ENCODE measurements around the gene CFAP69. TPM values are rescaled to one million over a fixed set of nuclear protein-coding genes. Genes with fewer than 3 reads are reported as not detected.

CFAP69 gene
- total RNA-seq, 1 experiment from 2014 or later = 15.0 TPM

- H3F3A ChIP-seq (ENCODE audit: insufficient read depth, low read depth) = no peaks in the 10 kb centered on the region
- no peaks in the 10 kb centered on the region for H3K4me1 ChIP-seq (replicated peaks; ENCODE audit: insufficient read depth)
- CTCF ChIA-PET = no interaction called here
- POLR2A ChIA-PET (ENCODE audit: unreplicated experiment) = no interaction called here
- DNase-seq = no peak
- H3K27ac ChIP-seq = no peak overlapping the region
- no peaks in the 10 kb centered on the region for H3K9me3 ChIP-seq (ENCODE audit: insufficient read depth, low read depth)
- H3K36me3 ChIP-seq (ENCODE audit: low read depth) = peaks cover 9% of the 10 kb centered on the region; the same call in 1 of the 2 replicates
- no peaks in the 10 kb centered on the region for H3K79me2 ChIP-seq (ENCODE audit: low read depth)
- no peak overlapping the region for H3K4me3 ChIP-seq
- H2AFZ ChIP-seq = no peak overlapping the region
- no peaks in the 10 kb centered on the region for H3K27me3 ChIP-seq (ENCODE audit: insufficient read depth, low read depth)
- H3K4me2 ChIP-seq = no peak overlapping the region
- H3K9me2 ChIP-seq (ENCODE audit: insufficient read depth) = no peaks in the 10 kb centered on the region
- TF ChIP-seq EZH2 (IDR thresholded peaks at IDR 0.05; ENCODE audit: low read depth) (no peak), CTCF (conservative IDR thresholded peaks at IDR 0.05) (no peak)
- intact Hi-C loops (cut with micrococcal nuclease; ENCODE audit: unreplicated experiment) = no loop called here
- no TSS peak for BruUV-seq (replicated peaks)
- no peaks in the 10 kb centered on the region for H4K20me1 ChIP-seq (ENCODE audit: insufficient read depth)
These were observed 45.5 kb downstream of the CFAP69 start for GRCh38 chr7:90290244-90291113.

GRCh38 chr7:90298145-90299038 is 53.4 kb downstream of the CFAP69 start:
- Histone ChIP-seq H3K4me3 (no peak overlapping the region), H4K20me1 (ENCODE audit: insufficient read depth) (no peaks in the 10 kb centered on the region; the same call in 1 of the 2 replicates), H3K9me3 (ENCODE audit: insufficient read depth, low read depth) (no peaks in the 10 kb centered on the region), H3K4me2 (no peak overlapping the region), H3K27me3 (ENCODE audit: insufficient read depth, low read depth) (no peaks in the 10 kb centered on the region), H2AFZ (no peak overlapping the region), H3K36me3 (ENCODE audit: low read depth) (no peaks in the 10 kb centered on the region), H3K79me2 (ENCODE audit: low read depth) (no peaks in the 10 kb centered on the region), H3K9me2 (ENCODE audit: insufficient read depth) (0 out of 2 replicates have a peak, but pooled peaks cover 3% of the 10 kb centered on the region), H3F3A (ENCODE audit: insufficient read depth, low read depth) (peaks cover 8% of the 10 kb centered on the region; the same call in 1 of the 2 replicates), H3K27ac (no peak overlapping the region), H3K4me1 (replicated peaks; ENCODE audit: insufficient read depth) (no peaks in the 10 kb centered on the region)
- peak in 1 of 2 experiments; percentile 9 for DNase-seq
- intact Hi-C loops (cut with micrococcal nuclease; ENCODE audit: unreplicated experiment) = loop anchor here (1.0 kb wide), 1 partner anchor 144 kb away; the partner anchor contains the start of gene STEAP1
- CTCF ChIA-PET = interaction anchor here (0.6 kb wide), 2 partner anchors 43 to 52 kb away, joined by 3 to 4 read pairs; no protein-coding TSS in a partner anchor
- BruUV-seq (replicated peaks) = no TSS peak
- no peak for TF ChIP-seq EZH2 (IDR thresholded peaks at IDR 0.05; ENCODE audit: low read depth)
- TF ChIP-seq CTCF (conservative IDR thresholded peaks at IDR 0.05) = peak; percentile 64
- POLR2A ChIA-PET (ENCODE audit: unreplicated experiment) = no interaction called here

GRCh38 chr7:90303241-90303640 is 58.3 kb downstream of the CFAP69 start:
- H3F3A ChIP-seq (ENCODE audit: insufficient read depth, low read depth) = no peaks in the 10 kb centered on the region
- ChIA-PET POLR2A (ENCODE audit: unreplicated experiment) (no interaction called here), CTCF (no interaction called here)
- H2AFZ ChIP-seq = no peak overlapping the region
- H4K20me1 ChIP-seq (ENCODE audit: insufficient read depth) = no peaks in the 10 kb centered on the region; the same call in 1 of the 2 replicates
- H3K9me2 ChIP-seq (ENCODE audit: insufficient read depth) = 0 out of 2 replicates have a peak, but pooled peaks cover 3% of the 10 kb centered on the region
- H3K36me3 ChIP-seq (ENCODE audit: low read depth) = 0 out of 2 replicates have a peak, but pooled peaks cover 7% of the 10 kb centered on the region
- no peaks in the 10 kb centered on the region for H3K4me1 ChIP-seq (replicated peaks; ENCODE audit: insufficient read depth)
- DNase-seq = no peak
- H3K27ac ChIP-seq = no peak overlapping the region
- H3K9me3 ChIP-seq (ENCODE audit: insufficient read depth, low read depth) = no peaks in the 10 kb centered on the region
- no TSS peak for BruUV-seq (replicated peaks)
- H3K4me2 ChIP-seq = no peak overlapping the region
- no peaks in the 10 kb centered on the region for H3K27me3 ChIP-seq (ENCODE audit: insufficient read depth, low read depth)
- intact Hi-C loops (cut with micrococcal nuclease; ENCODE audit: unreplicated experiment) = no loop called here
- H3K4me3 ChIP-seq = no peak overlapping the region
- no peaks in the 10 kb centered on the region for H3K79me2 ChIP-seq (ENCODE audit: low read depth)
- TF ChIP-seq CTCF (conservative IDR thresholded peaks at IDR 0.05) (no peak), EZH2 (IDR thresholded peaks at IDR 0.05; ENCODE audit: low read depth) (no peak)

All from PC-9 (cell line).